Choroid plexus epithelial cell (primary cell): ENCODE results near the gene CLCN6.

ENCODE experiments used
- DNase-seq: peaks from one replicate; pipeline ENCODE4 v3.0.0-alpha.2; 2010; ENCODE audit warnings: low read depth
- H3K4me3 ChIP-seq: 2 replicates; pipeline ENCODE4 v1.5.1; 2011; ENCODE audit warnings: low read depth, mild to moderate bottlenecking, control low read depth, low read length, moderate library complexity
- CTCF ChIP-seq: conservative IDR thresholded peaks from 2 replicates; pipeline ENCODE4 v1.5.1; 2011; ENCODE audit warnings: low read depth, mild to moderate bottlenecking, control low read depth, inconsistent platforms, low read length, moderate library complexity

Gene CLCN6

GRCh38 chr1:11879311-11880180 is 73.6 kb downstream of the CLCN6 start:
- H3K4me3 ChIP-seq: no peak overlapping the region
- DNase-seq: no peak
- no peak for TF ChIP-seq CTCF

GRCh38 chr1:11880181-11880575 is 74.2 kb downstream of the CLCN6 start:
- H3K4me3 ChIP-seq: no peak overlapping the region
- TF ChIP-seq CTCF: no peak
- no peak for DNase-seq

- no peak for DNase-seq
- H3K4me3 ChIP-seq: no peak overlapping the region
- TF ChIP-seq CTCF: no peak
These were observed 75.1 kb downstream of the CLCN6 start for GRCh38 chr1:11880911-11881748.

- no peak overlapping the region for H3K4me3 ChIP-seq
- TF ChIP-seq CTCF: no peak
- no peak for DNase-seq
These were observed 75.9 kb downstream of the CLCN6 start for GRCh38 chr1:11881749-11882441.

- DNase-seq: no peak
- H3K4me3 ChIP-seq: no peak overlapping the region
- no peak for TF ChIP-seq CTCF
These were observed 77.0 kb downstream of the CLCN6 start for GRCh38 chr1:11882814-11883538.

- no peak for DNase-seq
- no peak for TF ChIP-seq CTCF
- no peak overlapping the region for H3K4me3 ChIP-seq
These were observed 79.9 kb downstream of the CLCN6 start for GRCh38 chr1:11885916-11886315.
